Measurements from ENCODE around the gene RPH3AL. TPM values are rescaled to one million over a fixed set of nuclear protein-coding genes. Genes with fewer than 3 reads are reported as not detected.

Gene RPH3AL
- total RNA-seq, 1 donor from 2014 or later = 0.78 TPM

- Mint-ChIP-seq H3K27ac (ENCODE audit: unreplicated experiment) (no peak overlapping the region), H3K4me3 (ENCODE audit: unreplicated experiment) (no peak overlapping the region), H3K36me3 (ENCODE audit: unreplicated experiment) (no peaks in the 10 kb centered on the region), H3K4me1 (ENCODE audit: unreplicated experiment) (no peaks in the 10 kb centered on the region), H3K9me3 (ENCODE audit: unreplicated experiment) (no peaks in the 10 kb centered on the region), H3K27me3 (ENCODE audit: unreplicated experiment) (peaks cover 28% of the 10 kb centered on the region)
- TF ChIP-seq, protein P1, sequence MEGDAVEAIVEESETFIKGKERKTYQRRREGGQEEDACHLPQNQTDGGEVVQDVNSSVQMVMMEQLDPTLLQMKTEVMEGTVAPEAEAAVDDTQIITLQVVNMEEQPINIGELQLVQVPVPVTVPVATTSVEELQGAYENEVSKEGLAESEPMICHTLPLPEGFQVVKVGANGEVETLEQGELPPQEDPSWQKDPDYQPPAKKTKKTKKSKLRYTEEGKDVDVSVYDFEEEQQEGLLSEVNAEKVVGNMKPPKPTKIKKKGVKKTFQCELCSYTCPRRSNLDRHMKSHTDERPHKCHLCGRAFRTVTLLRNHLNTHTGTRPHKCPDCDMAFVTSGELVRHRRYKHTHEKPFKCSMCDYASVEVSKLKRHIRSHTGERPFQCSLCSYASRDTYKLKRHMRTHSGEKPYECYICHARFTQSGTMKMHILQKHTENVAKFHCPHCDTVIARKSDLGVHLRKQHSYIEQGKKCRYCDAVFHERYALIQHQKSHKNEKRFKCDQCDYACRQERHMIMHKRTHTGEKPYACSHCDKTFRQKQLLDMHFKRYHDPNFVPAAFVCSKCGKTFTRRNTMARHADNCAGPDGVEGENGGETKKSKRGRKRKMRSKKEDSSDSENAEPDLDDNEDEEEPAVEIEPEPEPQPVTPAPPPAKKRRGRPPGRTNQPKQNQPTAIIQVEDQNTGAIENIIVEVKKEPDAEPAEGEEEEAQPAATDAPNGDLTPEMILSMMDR (IDR thresholded peaks at IDR 0.05) = no peak
- DNase-seq (ENCODE audit: extremely low spot score, unreplicated experiment) = no peak
Observed at GRCh38 chr17:280216-280615, 72.4 kb downstream of the RPH3AL start.

- Mint-ChIP-seq H3K9me3 (ENCODE audit: unreplicated experiment) (no peaks in the 10 kb centered on the region), H3K27ac (ENCODE audit: unreplicated experiment) (no peak overlapping the region), H3K4me3 (ENCODE audit: unreplicated experiment) (no peak overlapping the region), H3K4me1 (ENCODE audit: unreplicated experiment) (no peaks in the 10 kb centered on the region), H3K36me3 (ENCODE audit: unreplicated experiment) (no peaks in the 10 kb centered on the region), H3K27me3 (ENCODE audit: unreplicated experiment) (peaks cover 33% of the 10 kb centered on the region)
- no peak for DNase-seq (ENCODE audit: extremely low spot score, unreplicated experiment)
- TF ChIP-seq, protein P1 (IDR thresholded peaks at IDR 0.05) = no peak
Observed at GRCh38 chr17:279776-280175, 72.8 kb downstream of the RPH3AL start.

- no peak overlapping the region for H3K27ac Mint-ChIP-seq (ENCODE audit: unreplicated experiment)
- H3K9me3 Mint-ChIP-seq (ENCODE audit: unreplicated experiment) = no peaks in the 10 kb centered on the region
- no peak for DNase-seq (ENCODE audit: extremely low spot score, unreplicated experiment)
- peaks cover 35% of the 10 kb centered on the region for H3K27me3 Mint-ChIP-seq (ENCODE audit: unreplicated experiment)
- TF ChIP-seq, protein P1 (IDR thresholded peaks at IDR 0.05) = no peak
- no peak overlapping the region for H3K4me3 Mint-ChIP-seq (ENCODE audit: unreplicated experiment)
- H3K36me3 Mint-ChIP-seq (ENCODE audit: unreplicated experiment) = no peaks in the 10 kb centered on the region
- H3K4me1 Mint-ChIP-seq (ENCODE audit: unreplicated experiment) = no peaks in the 10 kb centered on the region
Observed at GRCh38 chr17:279331-279730, 73.3 kb downstream of the RPH3AL start.

DNA sequence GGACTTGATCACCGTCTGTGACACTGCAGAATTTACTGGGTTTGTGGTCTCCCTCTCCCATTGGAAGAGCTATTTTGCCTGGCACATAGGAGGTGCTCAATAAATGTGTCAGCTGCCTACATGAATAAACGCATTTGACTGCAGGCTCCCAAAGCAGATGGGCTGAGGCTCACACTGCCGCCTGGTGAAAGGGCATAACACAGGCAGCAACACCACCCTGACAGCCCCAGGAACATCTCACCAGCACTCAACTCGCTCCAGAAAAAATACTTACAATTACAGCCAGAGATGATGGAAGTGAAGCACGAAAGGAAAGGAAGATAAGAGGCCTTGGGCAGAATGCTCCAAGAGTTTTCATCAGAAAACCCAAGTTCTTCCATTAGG, 73.9 kb downstream of the RPH3AL start:
- no peaks in the 10 kb centered on the region for H3K36me3 Mint-ChIP-seq (ENCODE audit: unreplicated experiment)
- H3K27ac Mint-ChIP-seq (ENCODE audit: unreplicated experiment) = no peak overlapping the region
- no peak overlapping the region for H3K4me3 Mint-ChIP-seq (ENCODE audit: unreplicated experiment)
- DNase-seq (ENCODE audit: extremely low spot score, unreplicated experiment) = no peak
- TF ChIP-seq, protein P1 (IDR thresholded peaks at IDR 0.05) = no peak
- H3K27me3 Mint-ChIP-seq (ENCODE audit: unreplicated experiment) = peaks cover 35% of the 10 kb centered on the region
- H3K9me3 Mint-ChIP-seq (ENCODE audit: unreplicated experiment) = no peaks in the 10 kb centered on the region
- no peaks in the 10 kb centered on the region for H3K4me1 Mint-ChIP-seq (ENCODE audit: unreplicated experiment)

DNA sequence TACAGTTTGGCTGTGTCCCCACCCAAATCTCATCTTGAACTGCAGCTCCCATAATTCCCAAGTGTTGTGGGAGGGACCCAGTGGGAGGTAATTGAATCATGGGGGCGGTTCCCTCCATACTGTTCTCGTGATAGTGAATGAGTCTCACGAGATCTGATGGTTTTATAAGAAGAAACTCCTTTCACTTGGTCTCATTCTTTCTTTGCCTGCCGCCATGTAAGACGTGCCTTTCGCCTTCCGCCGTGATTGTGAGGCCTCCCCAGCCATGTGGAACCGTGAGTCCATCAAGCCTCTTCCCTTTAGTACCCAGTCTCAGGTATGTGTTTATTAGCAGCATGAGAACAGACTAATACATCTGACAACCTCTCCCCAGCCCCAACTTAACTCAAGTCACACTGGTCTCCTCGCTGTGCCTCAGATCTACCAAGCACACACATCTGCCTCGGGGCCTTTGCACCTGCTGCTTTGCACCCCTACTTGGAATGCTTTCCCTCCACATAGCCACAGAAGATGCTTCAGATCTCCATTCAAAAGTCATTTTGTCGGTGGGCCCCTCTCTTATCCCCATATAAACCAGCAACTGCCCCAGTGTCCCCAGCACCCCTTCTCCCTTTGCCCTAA, 74.4 kb downstream of the RPH3AL start:
- no peak overlapping the region for H3K4me3 Mint-ChIP-seq (ENCODE audit: unreplicated experiment)

More for the DNA sequence above, 74.4 kb downstream of the RPH3AL start:
- peaks cover 35% of the 10 kb centered on the region for H3K27me3 Mint-ChIP-seq (ENCODE audit: unreplicated experiment)
- H3K36me3 Mint-ChIP-seq (ENCODE audit: unreplicated experiment) = no peaks in the 10 kb centered on the region
- no peak for DNase-seq (ENCODE audit: extremely low spot score, unreplicated experiment)
- no peaks in the 10 kb centered on the region for H3K9me3 Mint-ChIP-seq (ENCODE audit: unreplicated experiment)
- TF ChIP-seq, protein P1 (IDR thresholded peaks at IDR 0.05) = no peak
- no peaks in the 10 kb centered on the region for H3K4me1 Mint-ChIP-seq (ENCODE audit: unreplicated experiment)
- no peak overlapping the region for H3K27ac Mint-ChIP-seq (ENCODE audit: unreplicated experiment)

Measured in osteocyte (in vitro differentiated cells).